IMR-90 (cell line): Measurements from ENCODE around the gene COL5A1.

Source experiments
- CEBPB ChIP-seq: IDR thresholded peaks from 2 replicates; pipeline ENCODE4 v1.6.1; 2012; ENCODE audit warnings: low read depth, low read length, improper control_type of control experiment
- MXI1 ChIP-seq: IDR thresholded peaks from 2 replicates; pipeline ENCODE4 v1.6.1; 2012; ENCODE audit warnings: low read depth, mild to moderate bottlenecking, low read length, moderate library complexity, borderline replicate concordance
- NFE2L2 ChIP-seq: fragments of 150-350 bp; IDR thresholded peaks from 2 replicates; pipeline ENCODE4 v1.6.1; 2016; ENCODE audit warnings: low read depth, mild to moderate bottlenecking, low read length
- POLR2A ChIP-seq: IDR thresholded peaks from 2 replicates; pipeline ENCODE4 v1.6.1; 2012; ENCODE audit warnings: mild to moderate bottlenecking, low read depth, low read length
- RCOR1 ChIP-seq: IDR thresholded peaks from 2 replicates; pipeline ENCODE4 v1.6.1; 2012; ENCODE audit warnings: mild to moderate bottlenecking, low read length, improper control_type of control experiment; ENCODE audit not compliant: insufficient replicate concordance
- TF ChIP-seq, protein P1 (sequence below): conservative IDR thresholded peaks from 2 replicates; pipeline ENCODE4 v1.5.1; 2012; ENCODE audit warnings: mild to moderate bottlenecking, low read depth, low read length, improper control_type of control experiment
- TF ChIP-seq, protein P2 (sequence below): fragments of 150-350 bp; IDR thresholded peaks from 2 replicates; pipeline ENCODE4 v1.6.1; 2017; ENCODE audit warnings: mild to moderate bottlenecking, antibody characterized with exemption, low read length, low read depth

DNA sequence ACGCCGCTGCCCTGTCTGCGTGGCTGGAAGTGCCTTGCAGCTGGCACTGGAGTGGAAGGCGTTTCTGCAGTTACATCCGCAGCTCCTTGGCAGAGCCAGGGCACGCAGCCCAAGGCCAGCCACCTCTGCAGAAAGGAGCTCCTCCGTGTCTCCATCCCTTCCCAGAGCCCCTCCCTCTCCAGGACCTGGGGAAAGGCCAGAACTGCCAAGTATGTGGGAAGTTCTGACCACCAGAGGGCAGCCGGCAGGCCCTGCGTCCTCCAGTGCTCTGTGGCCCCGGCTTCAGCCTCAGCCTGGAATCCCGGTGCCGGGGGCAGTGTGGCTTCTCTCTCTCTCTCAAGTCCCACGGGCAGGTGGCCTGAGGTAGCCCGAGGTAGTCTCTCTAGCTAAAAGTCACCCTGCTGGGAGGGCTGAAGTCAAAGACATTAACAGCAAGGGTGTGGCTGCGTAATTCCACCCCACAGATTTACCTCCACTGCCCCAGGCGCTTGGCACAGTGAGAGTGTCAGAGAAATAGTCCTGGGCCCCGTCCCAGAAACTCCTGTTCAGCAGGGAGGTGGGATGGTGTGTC is 137.3 kb downstream of the COL5A1 start:
- no peak for TF ChIP-seq POLR2A
- TF ChIP-seq, protein P1, sequence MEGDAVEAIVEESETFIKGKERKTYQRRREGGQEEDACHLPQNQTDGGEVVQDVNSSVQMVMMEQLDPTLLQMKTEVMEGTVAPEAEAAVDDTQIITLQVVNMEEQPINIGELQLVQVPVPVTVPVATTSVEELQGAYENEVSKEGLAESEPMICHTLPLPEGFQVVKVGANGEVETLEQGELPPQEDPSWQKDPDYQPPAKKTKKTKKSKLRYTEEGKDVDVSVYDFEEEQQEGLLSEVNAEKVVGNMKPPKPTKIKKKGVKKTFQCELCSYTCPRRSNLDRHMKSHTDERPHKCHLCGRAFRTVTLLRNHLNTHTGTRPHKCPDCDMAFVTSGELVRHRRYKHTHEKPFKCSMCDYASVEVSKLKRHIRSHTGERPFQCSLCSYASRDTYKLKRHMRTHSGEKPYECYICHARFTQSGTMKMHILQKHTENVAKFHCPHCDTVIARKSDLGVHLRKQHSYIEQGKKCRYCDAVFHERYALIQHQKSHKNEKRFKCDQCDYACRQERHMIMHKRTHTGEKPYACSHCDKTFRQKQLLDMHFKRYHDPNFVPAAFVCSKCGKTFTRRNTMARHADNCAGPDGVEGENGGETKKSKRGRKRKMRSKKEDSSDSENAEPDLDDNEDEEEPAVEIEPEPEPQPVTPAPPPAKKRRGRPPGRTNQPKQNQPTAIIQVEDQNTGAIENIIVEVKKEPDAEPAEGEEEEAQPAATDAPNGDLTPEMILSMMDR: peak; percentile 58
- no peak for TF ChIP-seq MXI1
- TF ChIP-seq, protein P2, sequence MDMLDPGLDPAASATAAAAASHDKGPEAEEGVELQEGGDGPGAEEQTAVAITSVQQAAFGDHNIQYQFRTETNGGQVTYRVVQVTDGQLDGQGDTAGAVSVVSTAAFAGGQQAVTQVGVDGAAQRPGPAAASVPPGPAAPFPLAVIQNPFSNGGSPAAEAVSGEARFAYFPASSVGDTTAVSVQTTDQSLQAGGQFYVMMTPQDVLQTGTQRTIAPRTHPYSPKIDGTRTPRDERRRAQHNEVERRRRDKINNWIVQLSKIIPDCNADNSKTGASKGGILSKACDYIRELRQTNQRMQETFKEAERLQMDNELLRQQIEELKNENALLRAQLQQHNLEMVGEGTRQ: no peak
- no peak for TF ChIP-seq RCOR1
- TF ChIP-seq NFE2L2: no peak
- TF ChIP-seq CEBPB: no peak
